HG03108 (cell line): ENCODE results near the gene SLC35E1.
A peak's percentile ranks its signal among the peaks of the same experiment; 100 is the strongest.
"Not testable (repeated sequence)": the region's sequence is repeated elsewhere in the genome, so short reads cannot be mapped to it uniquely, and the experiment has no call there.

ENCODE experiments used
- ATAC-seq: cut with Tn5 transposase; IDR thresholded peaks from one replicate; pipeline ENCODE4 v1.9.1; 2021; ENCODE audit warnings: moderate library complexity; ENCODE audit not compliant: unreplicated experiment

SLC35E1 gene

GRCh38 chr19:16559780-16560276 is 12.4 kb downstream of the SLC35E1 start:
- ATAC-seq = no peak

- no peak for ATAC-seq
Measured at GRCh38 chr19:16554776-16555175, 17.4 kb downstream of the SLC35E1 start.

DNA sequence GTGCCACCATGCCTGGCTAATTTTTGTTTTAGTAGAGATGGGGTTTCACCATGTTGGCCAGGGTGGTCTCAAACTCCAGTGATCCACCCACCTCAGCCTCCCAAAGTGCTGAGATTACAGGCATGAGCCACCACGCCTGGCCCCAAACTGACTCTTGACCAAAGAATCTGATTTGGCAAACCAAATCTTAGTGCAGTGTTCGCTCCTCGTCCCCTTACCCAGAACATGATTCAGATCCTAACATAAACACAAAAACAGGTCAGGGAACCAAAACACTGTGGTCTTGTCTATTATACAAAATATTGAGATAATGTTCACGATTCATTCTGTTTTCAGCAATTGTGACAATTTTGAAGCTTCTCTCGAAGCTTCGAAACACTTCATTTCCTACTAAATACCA is 20.3 kb downstream of the SLC35E1 start:
- ATAC-seq = not testable (repeated sequence)

DNA sequence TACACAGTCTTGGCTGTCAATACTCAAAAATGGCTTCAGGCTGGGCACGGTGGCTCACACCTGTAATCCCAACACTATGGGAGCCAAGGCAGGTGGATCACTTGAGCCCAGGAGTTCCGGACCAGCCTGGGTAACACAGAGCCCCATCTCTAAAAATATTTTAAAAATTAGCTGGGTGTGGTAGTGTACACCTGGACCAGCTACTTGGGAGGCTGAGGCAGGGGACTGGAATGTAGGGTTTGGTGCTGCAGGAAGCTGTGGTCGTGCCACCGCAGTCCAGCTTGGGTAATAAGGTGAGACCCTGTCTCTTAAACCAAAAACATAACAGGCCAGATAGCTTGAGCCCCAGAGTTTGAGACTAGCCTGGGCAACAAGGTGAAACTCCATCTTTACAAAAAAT is 23.3 kb downstream of the SLC35E1 start:
- ATAC-seq = no peak

DNA sequence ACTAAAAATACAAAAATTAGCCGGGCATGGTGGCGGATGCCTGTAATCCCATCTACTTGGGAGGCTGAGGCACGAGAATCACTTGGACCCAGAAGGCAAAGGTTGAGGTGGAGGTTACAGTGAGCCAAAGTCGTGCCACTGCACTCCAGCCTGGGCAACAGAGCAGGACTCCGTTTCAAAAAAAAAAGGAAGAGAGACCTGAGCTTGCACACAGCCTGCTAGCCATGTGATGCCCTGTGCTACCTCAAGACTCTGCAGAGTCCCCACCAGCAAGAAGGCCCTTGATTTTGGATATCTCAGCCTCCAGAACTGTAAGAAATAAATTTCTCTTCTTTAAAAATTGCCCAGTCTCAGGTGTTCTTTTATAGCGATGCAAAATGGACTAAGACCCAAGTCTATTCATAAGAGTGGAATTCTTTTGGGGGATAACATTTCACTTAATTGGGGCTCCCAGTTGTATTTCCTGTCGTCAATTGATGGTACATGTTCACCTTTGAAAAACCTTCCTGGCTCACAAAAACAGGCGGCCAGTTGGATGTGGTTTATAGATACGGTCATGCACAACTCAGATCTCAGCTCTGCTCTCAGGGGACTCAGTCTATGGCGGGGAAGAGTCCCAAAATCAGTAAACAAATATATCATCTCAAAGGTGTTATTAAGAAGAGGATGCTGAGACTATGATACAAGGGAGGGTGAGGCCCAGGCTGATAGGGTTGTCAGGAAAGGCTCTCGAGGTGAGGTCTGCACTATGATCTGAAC is 27.6 kb downstream of the SLC35E1 start:
- peak; percentile 25 for ATAC-seq

GRCh38 chr19:16543734-16544133 is 28.5 kb downstream of the SLC35E1 start:
- ATAC-seq = not testable (repeated sequence)

- no peak for ATAC-seq
Measured at GRCh38 chr19:16542910-16543472, 29.2 kb downstream of the SLC35E1 start.

- ATAC-seq = peak; percentile 61
Measured at GRCh38 chr19:16542045-16542909, 29.9 kb downstream of the SLC35E1 start, which contains the start of gene CHERP. Gene CHERP (minus strand): TSS chr19:16542437. CDS start chr19:16542378, 59 bp downstream.

DNA sequence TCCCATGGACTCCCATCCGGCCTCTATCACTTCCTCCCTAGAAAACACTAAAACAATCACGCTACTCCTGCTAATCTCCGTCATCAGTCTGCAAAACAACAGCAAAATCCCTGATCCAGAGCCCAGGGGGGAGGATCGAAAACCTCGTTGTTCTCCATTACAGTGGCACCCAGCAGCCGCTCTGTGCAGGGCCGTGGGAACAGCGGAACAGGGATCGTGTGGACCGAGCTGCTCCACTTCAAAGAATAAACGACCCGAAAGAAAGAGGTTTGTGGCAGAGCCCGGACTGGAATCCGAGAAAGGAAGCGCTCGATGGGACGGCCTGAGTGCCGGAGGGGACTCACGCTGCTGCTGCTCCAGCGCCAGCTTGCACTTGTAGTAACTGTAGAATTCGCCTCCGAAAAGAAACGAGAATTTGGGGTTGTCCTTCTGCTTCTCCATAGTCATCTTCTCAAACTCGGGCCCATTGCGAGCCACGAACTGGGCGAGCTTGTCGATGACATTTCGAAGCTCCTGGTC is 30.6 kb downstream of the SLC35E1 start:
- ATAC-seq = peak; percentile 2

DNA sequence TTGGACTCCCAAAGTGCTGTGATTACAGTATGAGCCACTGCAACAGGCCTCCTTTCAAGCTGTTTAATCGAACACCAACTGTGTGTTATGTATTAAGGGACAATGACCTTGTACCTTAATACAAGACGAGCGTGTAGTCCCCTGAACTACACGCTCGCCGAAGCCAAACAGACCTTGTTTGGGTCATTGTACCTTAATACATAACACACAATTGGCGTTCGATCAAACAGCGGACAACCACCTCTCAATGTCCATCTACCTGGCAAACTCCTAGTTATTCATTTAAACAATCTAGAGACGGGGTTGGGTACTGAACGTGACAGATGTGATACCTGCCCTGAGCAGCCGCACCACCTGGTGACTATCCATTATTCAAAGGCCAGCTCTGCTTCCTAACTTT is 31.3 kb downstream of the SLC35E1 start:
- no peak for ATAC-seq

DNA sequence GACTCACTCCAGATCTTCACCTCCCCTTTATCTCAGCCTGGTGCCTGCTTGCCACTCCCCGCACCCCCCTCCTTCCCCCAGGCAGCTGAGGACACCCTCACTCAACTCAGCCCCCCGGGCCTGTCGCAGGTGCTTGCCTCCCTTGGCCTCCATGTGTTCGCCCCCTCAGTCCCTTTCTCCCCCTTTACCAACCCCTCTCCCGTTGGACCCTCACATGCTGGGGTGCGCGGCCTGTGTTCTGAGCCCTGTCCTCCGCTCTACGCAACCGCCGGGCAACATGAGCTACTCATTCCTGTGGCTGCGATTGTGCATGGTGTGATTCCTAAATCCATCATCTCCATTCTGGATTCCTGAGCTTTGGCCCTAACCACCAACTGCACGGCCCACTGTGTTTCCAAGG is 35.1 kb downstream of the SLC35E1 start:
- no peak for ATAC-seq

DNA sequence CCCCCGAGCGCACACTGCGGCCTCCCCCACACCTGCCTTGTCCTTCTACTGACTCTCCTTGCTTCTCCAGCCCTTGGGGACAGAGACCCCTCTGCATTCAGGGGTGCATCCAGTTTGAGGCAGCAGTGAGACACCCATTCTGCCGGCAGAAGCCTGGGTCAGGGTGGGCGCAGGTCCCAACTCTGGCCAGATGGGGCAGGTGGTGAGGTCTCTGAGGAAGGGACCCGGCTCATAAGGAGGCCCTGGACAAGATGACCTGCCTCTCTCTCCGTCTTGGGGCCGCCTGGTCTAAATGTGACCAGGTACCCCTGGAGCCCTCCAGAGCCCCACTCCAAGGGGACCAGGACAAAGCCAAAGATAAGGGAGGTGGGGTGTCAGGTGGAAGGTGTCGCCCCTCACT is 36.1 kb downstream of the SLC35E1 start:
- no peak for ATAC-seq

GRCh38 chr19:16535381-16535780 is 36.8 kb downstream of the SLC35E1 start:
- ATAC-seq = no peak

DNA sequence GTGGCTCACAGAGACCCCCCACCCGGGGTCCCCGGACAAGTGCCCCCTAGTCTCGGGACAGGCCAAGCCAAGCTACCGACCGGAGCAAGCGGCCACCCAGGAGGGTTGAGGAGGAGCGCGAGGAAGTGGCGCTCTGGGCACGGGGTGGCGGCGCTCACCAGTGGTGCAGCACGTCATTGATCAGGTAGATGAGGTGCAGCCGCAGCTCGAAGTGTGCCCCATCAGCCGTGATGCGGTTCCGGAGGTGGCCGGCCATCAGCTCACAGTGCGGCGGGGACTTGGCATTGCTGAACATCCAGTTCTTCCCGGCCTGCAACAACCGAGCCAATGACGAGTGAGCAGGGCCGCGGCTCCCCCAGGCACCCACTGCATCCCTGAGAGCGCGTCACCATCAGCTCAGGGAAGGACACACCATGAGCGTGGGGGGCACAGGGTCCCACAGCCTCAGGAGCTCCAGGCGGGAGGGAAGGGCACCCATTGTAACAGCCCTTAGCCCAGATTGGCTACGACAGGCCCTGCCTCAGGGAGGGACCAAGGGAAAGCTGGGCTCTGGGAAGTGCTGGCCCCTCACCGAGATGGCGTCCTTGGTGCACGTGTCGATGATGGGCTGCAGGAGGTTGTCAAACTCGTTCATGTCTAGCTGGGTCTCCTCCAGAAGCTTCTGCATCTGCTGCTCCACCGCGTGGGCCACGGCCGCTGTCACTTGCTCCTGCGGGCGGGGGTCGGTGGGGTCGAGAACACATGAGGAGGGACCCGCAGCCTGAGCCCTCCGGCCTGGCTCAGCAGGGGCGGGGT is 39.6 kb downstream of the SLC35E1 start:
- no peak for ATAC-seq

DNA sequence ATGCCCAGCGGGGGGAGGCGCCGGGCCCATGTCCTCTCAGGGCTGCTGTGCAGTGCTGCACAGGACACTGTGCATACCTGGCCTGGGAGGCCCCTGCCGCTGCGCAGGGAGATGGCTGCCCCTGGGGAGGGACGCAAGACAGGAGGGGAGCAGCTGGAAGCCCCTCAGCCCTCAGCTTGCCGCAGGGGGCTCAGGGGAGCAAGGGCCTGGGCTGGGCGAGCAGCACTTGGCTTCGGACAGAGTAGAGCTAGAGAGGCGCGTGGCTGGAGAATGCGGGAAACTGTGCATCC is 40.9 kb downstream of the SLC35E1 start:
- ATAC-seq = no peak

DNA sequence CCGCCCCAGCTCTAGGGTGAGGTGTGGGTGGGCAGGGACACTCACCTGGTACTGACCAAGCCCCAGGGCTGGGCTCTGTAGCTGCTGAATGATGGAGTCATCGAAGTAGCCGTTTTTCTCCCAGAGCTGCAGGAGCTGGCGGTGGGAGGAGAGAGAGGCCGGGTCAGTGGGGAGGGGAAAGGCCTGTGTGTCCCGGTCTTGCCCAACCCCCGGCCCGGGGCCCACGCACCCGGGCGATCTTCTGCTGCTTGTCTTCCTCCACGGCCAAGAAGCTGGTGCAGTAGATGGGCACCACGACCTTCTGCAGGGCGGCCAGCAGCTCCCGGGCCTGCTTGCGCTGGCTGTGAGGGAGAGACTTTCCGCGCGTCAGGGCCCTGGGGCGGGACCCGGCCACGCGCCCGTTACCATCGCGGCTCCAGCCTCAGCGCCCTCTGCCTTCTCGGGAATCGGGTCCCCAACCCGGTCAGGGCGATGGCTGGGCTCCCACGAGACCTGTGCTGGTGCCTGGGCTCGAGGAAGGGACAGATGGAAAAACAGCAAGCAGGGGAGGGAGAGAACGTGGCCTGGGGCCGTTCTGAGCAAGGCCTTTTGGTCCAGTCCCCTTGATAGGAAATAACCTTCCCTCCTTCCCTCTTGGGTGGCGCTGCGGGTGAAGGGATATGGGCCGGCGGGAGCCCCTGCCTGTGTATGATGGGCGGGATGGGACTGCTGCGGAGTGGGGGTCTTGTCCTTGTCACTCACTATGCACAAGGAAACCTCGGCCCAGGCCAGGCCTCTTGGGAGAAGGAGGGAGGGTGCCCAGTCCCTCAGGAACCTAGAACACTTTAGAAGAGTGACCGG is 41.5 kb downstream of the SLC35E1 start:
- ATAC-seq = no peak

- no peak for ATAC-seq
Measured at GRCh38 chr19:16529466-16530144, 42.6 kb downstream of the SLC35E1 start.

GRCh38 chr19:16527971-16528521 is 44.2 kb downstream of the SLC35E1 start:
- no peak for ATAC-seq
